Rectal smooth muscle tissue (tissue), 1 donor: ENCODE data around the gene TRUB2.
A peak's percentile ranks its signal among the peaks of the same experiment; 100 is the strongest.

Experiments
- H3K27ac ChIP-seq: one replicate; pipeline ENCODE4 v1.7.0; 2013; ENCODE audit warnings: low read depth, low read length, inconsistent platforms
- H3K27me3 ChIP-seq: one replicate; pipeline ENCODE4 v1.7.0; 2013; ENCODE audit warnings: low read length; ENCODE audit not compliant: control insufficient read depth, insufficient read depth
- H3K36me3 ChIP-seq: one replicate; pipeline ENCODE4 v1.7.0; 2013; ENCODE audit warnings: low read length; ENCODE audit not compliant: control insufficient read depth, insufficient read depth
- H3K4me1 ChIP-seq: one replicate; pipeline ENCODE4 v1.7.0; 2013; ENCODE audit warnings: low read length; ENCODE audit not compliant: control insufficient read depth, insufficient read depth
- H3K4me3 ChIP-seq: one replicate; pipeline ENCODE4 v1.7.0; 2013; ENCODE audit warnings: low read length
- H3K9ac ChIP-seq: one replicate; pipeline ENCODE4 v1.7.0; 2013; ENCODE audit warnings: low read length

TRUB2 gene

DNA sequence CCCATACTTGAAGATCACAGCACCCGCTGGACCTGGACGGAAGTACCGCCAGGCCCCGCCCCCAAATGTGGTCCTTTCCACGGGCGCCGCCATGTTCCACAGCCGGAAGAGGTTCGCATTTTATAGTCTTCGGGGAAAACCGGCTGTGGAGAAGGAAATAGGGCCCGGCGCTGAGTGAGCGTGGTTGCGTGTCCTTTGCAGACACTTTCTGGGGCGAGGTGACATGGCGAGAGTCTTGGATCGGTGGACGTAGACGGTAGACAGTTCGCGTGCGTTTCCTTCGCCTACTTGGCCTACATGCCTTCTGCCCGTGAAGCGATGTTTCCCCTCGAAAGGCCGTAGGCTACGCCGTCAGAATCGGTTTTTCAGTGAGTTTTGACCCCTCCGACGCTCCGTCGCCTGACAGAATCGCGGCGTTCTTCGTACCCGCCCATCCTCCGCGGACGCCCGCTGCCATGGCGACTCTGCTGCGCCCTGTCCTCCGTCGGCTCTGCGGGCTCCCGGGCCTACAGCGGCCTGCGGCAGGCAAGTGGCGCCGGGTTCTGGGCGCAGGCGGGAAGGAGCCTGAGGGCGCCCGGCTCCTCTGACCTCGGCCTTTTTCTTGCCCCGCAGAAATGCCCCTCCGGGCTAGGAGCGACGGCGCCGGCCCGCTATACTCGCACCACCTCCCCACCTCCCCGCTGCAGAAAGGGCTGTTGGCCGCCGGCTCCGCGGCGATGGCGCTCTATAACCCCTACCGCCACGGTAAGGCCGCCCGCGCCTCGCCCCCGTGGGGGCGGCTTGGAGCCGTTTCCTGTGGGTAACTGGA lies at the start of gene TRUB2, which contains the start of gene COQ4:
TRUB2 (minus strand) TSS at position 44 of the 808 bp plus-strand sequence; CDS start at position 5, 39 bp downstream.
COQ4 (plus strand) TSS at position 436 of the 808 bp plus-strand sequence; CDS start at position 456, 20 bp downstream.
- peaks cover 16% of the 10 kb centered on the region for H3K36me3 ChIP-seq
- H3K9ac ChIP-seq: peak within 1 kb of the TSS; percentile 90
- peak within 1 kb of the TSS; percentile 98 for H3K4me3 ChIP-seq
- peaks cover 7% of the 10 kb centered on the region for H3K4me1 ChIP-seq
- no peaks in the 10 kb centered on the region for H3K27me3 ChIP-seq
- H3K27ac ChIP-seq: peak within 1 kb of the TSS; percentile 92

GRCh38 chr9:128371630-128372117 lies 49.4 kb upstream of the TRUB2 start:
- peak overlapping the region; percentile 80 for H3K4me3 ChIP-seq
- H3K36me3 ChIP-seq: peaks cover 2% of the 10 kb centered on the region
- H3K27me3 ChIP-seq: no peaks in the 10 kb centered on the region
- peak overlapping the region; percentile 76 for H3K27ac ChIP-seq
- H3K4me1 ChIP-seq: peaks cover 13% of the 10 kb centered on the region
- peak overlapping the region; percentile 82 for H3K9ac ChIP-seq

DNA sequence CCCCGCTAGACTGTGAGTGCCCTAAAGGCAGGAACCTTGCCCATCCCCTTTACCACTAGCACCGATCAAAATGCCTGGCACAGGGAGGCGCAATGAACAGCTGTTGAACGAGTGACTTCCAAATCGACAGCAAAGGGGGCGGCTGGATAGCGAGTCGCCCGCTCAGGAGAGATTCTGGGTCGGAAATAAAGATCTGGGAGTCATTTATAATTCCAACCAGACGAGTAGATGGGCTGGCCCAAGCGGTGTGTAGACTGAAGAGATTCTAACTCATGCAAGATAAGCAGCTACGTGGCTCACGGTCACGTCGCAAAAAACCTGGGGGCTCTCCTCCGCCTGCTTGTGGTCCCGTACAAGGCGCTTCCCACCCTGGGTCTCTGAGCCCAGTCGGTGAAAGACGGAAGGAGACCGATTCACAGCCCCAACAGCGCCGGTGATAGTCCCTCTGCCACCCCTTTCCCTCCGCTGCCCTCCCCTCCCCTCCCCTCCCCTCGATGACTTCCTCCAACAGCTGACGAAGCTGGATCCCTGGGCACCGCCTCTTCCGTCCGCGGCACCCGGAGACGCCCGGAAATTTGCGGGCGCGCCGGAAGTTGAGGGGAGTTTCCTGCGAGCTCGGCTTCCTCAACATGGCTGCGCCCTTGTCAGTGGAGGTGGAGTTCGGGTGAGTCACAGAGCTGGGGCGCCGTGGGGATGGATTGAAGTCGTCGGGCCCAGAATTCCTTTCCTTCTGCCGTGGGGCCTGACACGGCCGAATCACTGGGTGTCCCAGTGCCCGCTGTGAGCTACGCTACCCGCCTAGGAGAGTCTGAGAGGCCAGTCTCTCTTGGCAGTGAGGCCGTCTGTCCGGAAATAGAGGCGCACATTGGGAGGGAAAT lies 48.7 kb upstream of the TRUB2 start, which contains the start of gene URM1:
URM1 (plus strand) TSS at position 623 of the 878 bp plus-strand sequence; CDS start at position 630, 7 bp downstream.
- Histone ChIP-seq H3K4me1 (peaks cover 13% of the 10 kb centered on the region), H3K27ac (peak within 1 kb of the TSS; percentile 93), H3K9ac (peak within 1 kb of the TSS; percentile 96), H3K4me3 (peak within 1 kb of the TSS; percentile 98), H3K36me3 (peaks cover 2% of the 10 kb centered on the region), H3K27me3 (no peaks in the 10 kb centered on the region)

DNA sequence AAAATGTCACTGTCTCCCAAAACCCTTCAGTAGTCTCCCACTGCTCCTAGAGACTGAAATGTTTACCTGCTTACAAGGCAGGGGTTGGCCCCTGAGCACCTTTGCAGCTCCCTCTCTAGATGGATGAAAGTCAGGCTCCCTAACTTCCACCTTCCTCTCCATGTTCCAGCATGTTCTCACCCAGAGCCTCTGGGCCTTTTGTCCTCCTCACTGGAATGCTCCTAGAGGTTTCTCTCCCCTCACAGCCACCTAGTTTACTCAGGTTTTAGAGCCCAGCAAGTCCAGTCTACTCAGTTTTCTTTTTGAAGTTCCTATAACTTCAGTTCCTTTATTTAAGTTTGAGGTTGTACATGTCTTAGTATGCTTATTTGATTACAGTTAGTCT lies 48.1 kb upstream of the TRUB2 start:
- H3K9ac ChIP-seq: peak overlapping the region; percentile 96
- H3K4me1 ChIP-seq: peaks cover 13% of the 10 kb centered on the region
- peak overlapping the region; percentile 93 for H3K27ac ChIP-seq
- peaks cover 2% of the 10 kb centered on the region for H3K36me3 ChIP-seq
- peak overlapping the region; percentile 98 for H3K4me3 ChIP-seq
- no peaks in the 10 kb centered on the region for H3K27me3 ChIP-seq

- Histone ChIP-seq H3K36me3 (no peaks in the 10 kb centered on the region), H3K27me3 (no peaks in the 10 kb centered on the region), H3K4me3 (no peak overlapping the region), H3K27ac (no peak overlapping the region), H3K4me1 (peaks cover 17% of the 10 kb centered on the region), H3K9ac (no peak overlapping the region)
Measured at GRCh38 chr9:128369024-128369706, 46.9 kb upstream of the TRUB2 start.

- H3K4me3 ChIP-seq: peak overlapping the region; percentile 64
- H3K27me3 ChIP-seq: no peaks in the 10 kb centered on the region
- no peaks in the 10 kb centered on the region for H3K36me3 ChIP-seq
- H3K27ac ChIP-seq: no peak overlapping the region
- peak overlapping the region; percentile 28 for H3K9ac ChIP-seq
- peaks cover 17% of the 10 kb centered on the region for H3K4me1 ChIP-seq
Measured at GRCh38 chr9:128365525-128365924, 43.3 kb upstream of the TRUB2 start.

DNA sequence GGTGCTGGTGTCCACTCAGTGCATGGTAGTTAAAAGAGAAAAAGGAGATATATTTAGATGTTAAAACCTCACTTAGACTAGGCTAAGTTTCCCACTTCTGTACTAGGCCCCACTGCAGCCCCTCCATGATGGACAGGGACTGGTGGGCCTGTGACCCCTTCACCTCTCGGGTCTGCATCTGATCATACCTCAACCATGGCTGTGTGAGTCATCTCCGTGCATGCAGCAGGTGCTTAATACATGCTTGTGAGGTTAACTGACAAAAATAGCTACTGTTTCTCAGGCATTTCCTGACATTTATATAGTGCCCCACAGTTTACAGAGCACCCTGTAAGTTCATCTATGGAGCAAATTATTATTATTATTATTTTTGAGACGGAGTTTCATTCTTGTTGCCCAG lies 40.5 kb upstream of the TRUB2 start:
- Histone ChIP-seq H3K27me3 (no peaks in the 10 kb centered on the region), H3K4me1 (peaks cover 14% of the 10 kb centered on the region), H3K9ac (no peak overlapping the region), H3K36me3 (no peaks in the 10 kb centered on the region), H3K4me3 (no peak overlapping the region), H3K27ac (no peak overlapping the region)

- Histone ChIP-seq H3K27me3 (no peaks in the 10 kb centered on the region), H3K4me3 (peak overlapping the region; percentile 90), H3K4me1 (peaks cover 14% of the 10 kb centered on the region), H3K36me3 (no peaks in the 10 kb centered on the region), H3K9ac (peak overlapping the region; percentile 70), H3K27ac (no peak overlapping the region)
Measured at GRCh38 chr9:128361986-128362646, 39.9 kb upstream of the TRUB2 start.

DNA sequence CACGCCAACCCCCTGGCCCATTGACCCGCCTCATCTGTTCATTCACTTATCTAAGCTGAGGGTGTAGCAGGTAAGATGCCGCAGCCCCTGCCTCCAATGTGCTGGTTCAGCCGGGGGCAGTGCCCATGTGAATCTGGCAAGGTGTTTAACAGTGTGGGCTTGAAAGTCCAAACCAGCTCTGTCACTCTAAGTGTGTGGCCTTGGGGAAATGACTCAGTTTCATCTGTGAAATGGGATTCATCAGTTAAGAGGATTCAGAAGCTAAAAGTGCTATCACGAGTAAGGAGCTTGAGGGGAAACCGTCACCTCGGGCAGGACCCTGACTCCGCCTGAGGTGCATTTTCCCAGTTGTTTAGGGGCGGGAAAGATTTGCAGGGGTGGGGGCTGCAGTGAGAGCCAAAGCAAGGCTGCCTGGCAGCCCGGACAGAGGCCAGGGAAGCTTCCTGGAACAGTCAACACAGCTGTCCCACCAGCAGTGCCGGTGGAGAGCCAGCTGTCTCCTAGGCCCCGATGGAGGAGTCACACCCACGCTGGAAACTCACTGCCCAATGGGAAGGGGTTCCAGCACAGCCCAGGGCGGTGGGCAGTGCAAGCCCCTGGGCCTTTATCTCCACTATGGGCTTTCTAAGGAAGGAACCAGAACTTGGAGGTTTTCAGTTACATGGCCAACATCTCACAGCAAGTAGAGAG lies 39.2 kb upstream of the TRUB2 start:
- Histone ChIP-seq H3K27me3 (no peaks in the 10 kb centered on the region), H3K4me3 (peak overlapping the region; percentile 90), H3K4me1 (peaks cover 14% of the 10 kb centered on the region), H3K9ac (peak overlapping the region; percentile 70), H3K27ac (no peak overlapping the region), H3K36me3 (no peaks in the 10 kb centered on the region)

GRCh38 chr9:128360826-128361225 lies 38.6 kb upstream of the TRUB2 start:
- Histone ChIP-seq H3K9ac (no peak overlapping the region), H3K27me3 (no peaks in the 10 kb centered on the region), H3K4me3 (no peak overlapping the region), H3K4me1 (peaks cover 14% of the 10 kb centered on the region), H3K27ac (no peak overlapping the region), H3K36me3 (peaks cover under 1% of the 10 kb centered on the region)

DNA sequence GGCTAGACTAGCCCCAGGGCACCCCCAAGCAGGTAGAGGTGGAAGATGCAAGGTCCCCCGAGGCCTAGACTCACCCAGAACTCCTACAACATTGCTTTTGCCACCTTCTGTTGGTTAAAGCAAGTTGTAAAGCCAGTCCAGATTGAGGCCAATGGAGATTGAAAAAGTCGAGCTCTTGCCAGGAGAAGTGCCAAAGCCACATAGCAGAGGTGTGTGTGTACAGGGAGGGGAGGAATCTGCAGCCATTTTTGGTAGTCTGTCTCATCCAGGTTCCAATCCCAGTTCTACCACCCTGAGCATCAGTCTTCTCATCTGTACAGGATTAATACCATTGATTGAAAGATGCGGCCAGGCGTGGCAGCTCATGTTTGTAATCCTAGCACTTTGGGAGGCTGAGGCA lies 36.6 kb upstream of the TRUB2 start:
- Histone ChIP-seq H3K4me3 (no peak overlapping the region), H3K27ac (no peak overlapping the region), H3K9ac (no peak overlapping the region), H3K36me3 (peaks cover 8% of the 10 kb centered on the region), H3K4me1 (peaks cover 9% of the 10 kb centered on the region), H3K27me3 (no peaks in the 10 kb centered on the region)
